Measurements from ENCODE around the gene MAP3K21. TPM values are rescaled to one million over a fixed set of nuclear protein-coding genes. Genes with fewer than 3 reads are reported as not detected.

MAP3K21 gene
- total and polyA plus RNA-seq, 12 donors, result 0.39 to 12.1 (median 6.0) TPM

DNA sequence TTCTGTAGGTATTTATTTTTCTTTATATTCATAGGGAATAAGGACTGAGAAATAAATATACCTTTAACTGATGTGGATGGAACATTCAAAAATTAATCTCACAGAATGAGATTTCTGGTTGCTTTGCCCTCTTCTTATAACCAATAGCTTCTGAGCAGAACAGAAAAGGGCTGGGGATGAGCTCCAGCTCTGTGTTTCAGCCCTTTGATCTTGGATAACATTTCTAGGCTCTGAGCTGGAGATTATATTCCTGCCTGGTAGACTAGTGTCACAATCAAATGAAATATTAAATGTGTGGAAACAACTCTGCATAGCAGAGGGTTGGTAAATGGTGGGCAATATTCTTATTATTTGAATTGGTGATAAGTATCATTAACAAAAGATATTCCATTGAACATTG is 14.6 kb downstream of the MAP3K21 start:
- no peak for TF ChIP-seq POLR2A (IDR thresholded peaks at IDR 0.05)
- intact Hi-C loops (cut with DNase I), result no loop called here
- Histone ChIP-seq H3K4me3 (no peak overlapping the region), H3K27ac (no peak overlapping the region), H3K4me1 (replicated peaks in 1 of 2) (no peaks in the 10 kb centered on the region), H3K9me3 (replicated peaks in 1 of 3) (no peaks in the 10 kb centered on the region), H3K36me3 (replicated peaks in 1 of 2) (no peaks in the 10 kb centered on the region), H3K27me3 (no peaks in the 10 kb centered on the region)
- no peak for DNase-seq

DNA sequence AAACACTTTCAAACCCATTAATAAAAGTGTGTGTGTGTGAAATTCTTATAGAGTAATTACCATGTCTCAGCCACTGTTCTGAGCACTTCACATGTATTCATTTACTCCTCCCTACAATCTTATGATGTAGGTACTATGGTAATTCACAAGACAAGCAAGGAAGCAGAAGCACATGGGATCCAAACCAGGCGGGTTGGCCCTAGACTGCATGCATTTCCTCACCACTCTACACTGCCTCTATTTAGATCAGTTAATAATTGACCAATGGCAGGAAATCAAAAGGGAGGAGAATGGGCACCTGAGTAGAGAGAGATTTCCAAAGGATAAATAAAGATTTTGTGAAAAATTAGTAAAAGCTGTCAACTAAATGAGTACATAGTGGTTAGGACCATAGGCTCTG is 15.7 kb downstream of the MAP3K21 start:
- no peaks in the 10 kb centered on the region for H3K27me3 ChIP-seq
- no peaks in the 10 kb centered on the region for H3K9me3 ChIP-seq (replicated peaks in 1 of 3)
- H3K36me3 ChIP-seq (replicated peaks in 1 of 2), result no peaks in the 10 kb centered on the region
- 67 to 91% (median 83%) methylated on average over 1 of the region's 1 CpG for WGBS, 4 donors
- TF ChIP-seq, protein P1, sequence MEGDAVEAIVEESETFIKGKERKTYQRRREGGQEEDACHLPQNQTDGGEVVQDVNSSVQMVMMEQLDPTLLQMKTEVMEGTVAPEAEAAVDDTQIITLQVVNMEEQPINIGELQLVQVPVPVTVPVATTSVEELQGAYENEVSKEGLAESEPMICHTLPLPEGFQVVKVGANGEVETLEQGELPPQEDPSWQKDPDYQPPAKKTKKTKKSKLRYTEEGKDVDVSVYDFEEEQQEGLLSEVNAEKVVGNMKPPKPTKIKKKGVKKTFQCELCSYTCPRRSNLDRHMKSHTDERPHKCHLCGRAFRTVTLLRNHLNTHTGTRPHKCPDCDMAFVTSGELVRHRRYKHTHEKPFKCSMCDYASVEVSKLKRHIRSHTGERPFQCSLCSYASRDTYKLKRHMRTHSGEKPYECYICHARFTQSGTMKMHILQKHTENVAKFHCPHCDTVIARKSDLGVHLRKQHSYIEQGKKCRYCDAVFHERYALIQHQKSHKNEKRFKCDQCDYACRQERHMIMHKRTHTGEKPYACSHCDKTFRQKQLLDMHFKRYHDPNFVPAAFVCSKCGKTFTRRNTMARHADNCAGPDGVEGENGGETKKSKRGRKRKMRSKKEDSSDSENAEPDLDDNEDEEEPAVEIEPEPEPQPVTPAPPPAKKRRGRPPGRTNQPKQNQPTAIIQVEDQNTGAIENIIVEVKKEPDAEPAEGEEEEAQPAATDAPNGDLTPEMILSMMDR (IDR thresholded peaks at IDR 0.05), result no peak
- TF ChIP-seq POLR2A (IDR thresholded peaks at IDR 0.05), result no peak
- H3K4me3 ChIP-seq, result no peak overlapping the region
- no peak overlapping the region for H3K27ac ChIP-seq
- intact Hi-C loops (cut with DNase I), result no loop called here
- no peaks in the 10 kb centered on the region for H3K4me1 ChIP-seq (replicated peaks in 1 of 2)
- DNase-seq, result no peak

DNA sequence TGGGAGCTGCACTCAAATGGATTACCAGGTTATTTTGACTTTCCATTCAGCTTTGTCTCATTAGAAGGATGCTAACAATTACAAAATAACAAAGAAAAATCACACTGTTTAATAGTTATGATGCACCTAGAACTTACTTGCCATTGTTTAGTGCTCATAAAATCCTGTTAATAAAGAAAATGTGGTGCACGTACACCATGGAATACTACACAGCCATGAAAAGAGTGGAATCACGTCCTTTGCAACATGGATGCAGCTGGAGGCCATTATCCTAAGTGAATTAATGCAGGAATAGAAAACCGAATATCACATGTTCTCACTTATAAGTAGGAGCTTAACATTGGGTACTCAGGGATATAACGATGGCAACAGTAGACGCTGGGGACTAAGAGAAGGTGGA is 19.8 kb downstream of the MAP3K21 start:
- no peak overlapping the region for H3K27ac ChIP-seq
- no peaks in the 10 kb centered on the region for H3K27me3 ChIP-seq
- no peak overlapping the region for H3K4me3 ChIP-seq
- peaks cover 0 to 5% (median 0%) of the 10 kb centered on the region in 3 donors for H3K9me3 ChIP-seq (replicated peaks in 1 of 3)
- no peaks in the 10 kb centered on the region for H3K36me3 ChIP-seq (replicated peaks in 1 of 2)
- TF ChIP-seq, protein P1 (IDR thresholded peaks at IDR 0.05), result no peak
- TF ChIP-seq POLR2A (IDR thresholded peaks at IDR 0.05), result no peak
- intact Hi-C loops (cut with DNase I), result no loop called here
- 73 to 78% (median 75%) methylated on average over 5 of the region's 5 CpGs for WGBS, 4 donors
- no peak for DNase-seq
- no peaks in the 10 kb centered on the region for H3K4me1 ChIP-seq (replicated peaks in 1 of 2)

DNA sequence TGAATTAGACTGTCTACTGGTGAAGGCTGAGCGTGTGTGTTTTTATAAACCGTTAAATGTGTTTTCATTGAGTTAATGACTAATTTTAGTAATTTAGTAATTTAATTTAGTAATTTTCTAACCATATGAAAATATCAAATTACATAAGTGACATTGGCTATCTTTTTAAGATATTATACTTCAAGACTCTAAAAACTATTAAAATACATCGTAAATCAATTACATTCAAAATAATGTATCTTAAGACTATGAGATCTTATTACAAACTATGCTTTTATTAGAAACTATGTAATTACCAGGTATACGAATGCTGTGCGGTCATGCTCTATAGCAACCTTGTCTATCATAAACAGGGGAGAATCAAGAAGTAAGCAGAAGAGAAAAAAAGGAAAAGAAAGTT is 21.6 kb downstream of the MAP3K21 start:
- Histone ChIP-seq H3K27me3 (no peaks in the 10 kb centered on the region), H3K4me3 (no peak overlapping the region), H3K9me3 (replicated peaks in 1 of 3) (peaks cover 0 to 5% (median 0%) of the 10 kb centered on the region in 3 donors), H3K4me1 (replicated peaks in 1 of 2) (no peaks in the 10 kb centered on the region), H3K36me3 (replicated peaks in 1 of 2) (no peaks in the 10 kb centered on the region), H3K27ac (no peak overlapping the region)
- intact Hi-C loops (cut with DNase I), result no loop called here
- 82 to 92% (median 84%) methylated on average over 5 of the region's 5 CpGs for WGBS, 4 donors
- TF ChIP-seq, protein P1 (IDR thresholded peaks at IDR 0.05), result no peak
- TF ChIP-seq POLR2A (IDR thresholded peaks at IDR 0.05), result no peak
- no peak for DNase-seq

DNA sequence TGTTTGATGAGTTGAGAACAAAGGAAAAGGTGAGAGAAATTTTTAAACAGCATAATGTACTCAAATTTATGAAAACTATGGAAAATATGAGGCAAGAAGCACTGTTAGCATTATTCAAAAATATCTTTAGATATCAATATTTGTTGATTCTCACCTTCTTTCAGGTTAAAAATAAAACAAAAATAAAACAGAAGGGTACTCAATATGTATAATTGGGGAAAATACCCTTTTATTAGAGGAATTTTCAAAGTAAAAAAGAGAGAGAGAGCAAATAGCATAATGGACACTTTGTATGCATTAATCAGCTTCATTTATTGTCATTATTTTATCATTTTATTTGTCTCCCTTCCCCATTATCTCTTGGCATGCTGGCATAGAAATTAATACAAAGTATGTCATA is 27.5 kb downstream of the MAP3K21 start:
- no peak for DNase-seq
- Histone ChIP-seq H3K27ac (no peak overlapping the region), H3K9me3 (replicated peaks in 1 of 3) (peaks cover 0 to 5% (median 0%) of the 10 kb centered on the region in 3 donors), H3K27me3 (no peaks in the 10 kb centered on the region), H3K36me3 (replicated peaks in 1 of 2) (no peaks in the 10 kb centered on the region), H3K4me1 (replicated peaks in 1 of 2) (no peaks in the 10 kb centered on the region), H3K4me3 (no peak overlapping the region)
- TF ChIP-seq, protein P1 (IDR thresholded peaks at IDR 0.05), result no peak
- TF ChIP-seq POLR2A (IDR thresholded peaks at IDR 0.05), result no peak
- intact Hi-C loops (cut with DNase I), result no loop called here

Data from adrenal gland (tissue), 12 donors.